SU-DHL-6 (cell line): Measurements from ENCODE around the gene CKAP2L.

Source experiments
- CTCF ChIP-seq: fragments of 200-600 bp; sonication (generic); IDR thresholded peaks from one replicate; pipeline ENCODE4 v1.5.1; 2017; ENCODE audit warnings: antibody characterized with exemption, mild to moderate bottlenecking, low read length, moderate library complexity; ENCODE audit not compliant: insufficient read depth, poor library complexity, severe bottlenecking
- EZH2phosphoT487 ChIP-seq: fragments of 200-600 bp; sonication (generic), shearing (Covaris generic); conservative IDR thresholded peaks from 2 replicates; pipeline ENCODE4 v1.6.1; 2018; ENCODE audit warnings: mild to moderate bottlenecking, antibody characterized with exemption, low read length, moderate library complexity, mixed read lengths

DNA sequence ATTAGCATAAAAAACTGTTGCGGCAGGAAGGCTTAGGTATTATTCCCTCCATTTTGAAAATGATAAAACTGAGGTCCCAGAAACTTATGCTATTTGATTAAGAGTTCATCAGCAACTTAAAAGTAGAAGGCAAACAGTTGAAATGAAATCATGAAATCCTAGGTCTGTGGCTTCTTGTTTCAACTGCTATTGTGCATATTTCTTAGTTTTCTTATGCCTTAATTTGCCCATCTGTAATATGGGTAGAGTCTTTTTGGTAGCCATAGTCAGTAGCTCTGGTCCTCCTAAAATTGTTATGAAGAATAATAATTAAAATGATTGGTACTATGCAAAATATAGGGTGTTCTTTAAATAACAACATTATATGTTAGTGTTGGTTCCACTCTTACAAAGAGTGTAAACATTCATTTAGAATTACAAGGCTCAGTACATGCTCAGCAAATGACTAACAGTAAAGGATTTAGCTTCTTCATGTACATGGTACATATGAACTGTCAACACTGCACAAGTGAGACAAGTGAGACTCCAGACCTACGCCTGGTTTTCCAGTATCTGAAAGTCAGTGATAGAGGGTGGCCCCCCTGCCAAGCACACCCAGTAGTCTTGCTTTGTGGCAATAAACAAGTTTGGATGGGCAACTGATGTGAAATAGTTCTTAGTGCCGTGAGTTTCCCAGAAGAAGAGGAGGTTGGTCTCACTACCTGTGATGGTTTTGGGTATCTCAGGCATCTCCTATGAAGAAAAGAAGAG, 10.3 kb upstream of the CKAP2L start:
- no peak for TF ChIP-seq CTCF
- TF ChIP-seq EZH2phosphoT487, result no peak
